AG04449 (cell line): ENCODE data around the gene LANCL2.

Experiments used
- CTCF ChIA-PET: fragments of 350-600 bp; formaldehyde crosslinking; extraction: SDS; loops from one replicate; lab custom pipeline; 2021; ENCODE audit warnings: antibody characterized with exemption; lab: Yijun Ruan, JAX
- POLR2A ChIA-PET: fragments of 400-600, 350-600 bp; formaldehyde crosslinking; extraction: SDS; loops from one replicate; lab custom pipeline; 2020; ENCODE audit warnings: antibody characterized with exemption, inconsistent platforms; lab: Yijun Ruan, JAX
- DNase-seq: peaks from one replicate; pipeline ENCODE4 v3.0.0-alpha.2; 2010; ENCODE audit warnings: low read depth, low spot score
- H3K4me3 ChIP-seq: 2 replicates; pipeline ENCODE4 v1.5.1; 2011; ENCODE audit warnings: low read depth, mild to moderate bottlenecking, control low read depth, low read length
- TF ChIP-seq, protein P1 (sequence below): IDR thresholded peaks from one replicate; pipeline ENCODE4 v1.5.1; 2011; ENCODE audit warnings: mild to moderate bottlenecking, moderate library complexity, low read length, control low read depth, inconsistent platforms; ENCODE audit not compliant: insufficient read depth; ENCODE audit errors: missing control alignments

LANCL2 gene

GRCh38 chr7:55432939-55433784 is 68.0 kb downstream of the LANCL2 start:
- CTCF ChIA-PET = interaction anchor here (0.6 to 2.4 kb wide), 16 partner anchors 9 to 166 kb away, joined by 3 to 12 read pairs (median 4); no protein-coding TSS in a partner anchor
- H3K4me3 ChIP-seq = no peak overlapping the region
- TF ChIP-seq, protein P1, sequence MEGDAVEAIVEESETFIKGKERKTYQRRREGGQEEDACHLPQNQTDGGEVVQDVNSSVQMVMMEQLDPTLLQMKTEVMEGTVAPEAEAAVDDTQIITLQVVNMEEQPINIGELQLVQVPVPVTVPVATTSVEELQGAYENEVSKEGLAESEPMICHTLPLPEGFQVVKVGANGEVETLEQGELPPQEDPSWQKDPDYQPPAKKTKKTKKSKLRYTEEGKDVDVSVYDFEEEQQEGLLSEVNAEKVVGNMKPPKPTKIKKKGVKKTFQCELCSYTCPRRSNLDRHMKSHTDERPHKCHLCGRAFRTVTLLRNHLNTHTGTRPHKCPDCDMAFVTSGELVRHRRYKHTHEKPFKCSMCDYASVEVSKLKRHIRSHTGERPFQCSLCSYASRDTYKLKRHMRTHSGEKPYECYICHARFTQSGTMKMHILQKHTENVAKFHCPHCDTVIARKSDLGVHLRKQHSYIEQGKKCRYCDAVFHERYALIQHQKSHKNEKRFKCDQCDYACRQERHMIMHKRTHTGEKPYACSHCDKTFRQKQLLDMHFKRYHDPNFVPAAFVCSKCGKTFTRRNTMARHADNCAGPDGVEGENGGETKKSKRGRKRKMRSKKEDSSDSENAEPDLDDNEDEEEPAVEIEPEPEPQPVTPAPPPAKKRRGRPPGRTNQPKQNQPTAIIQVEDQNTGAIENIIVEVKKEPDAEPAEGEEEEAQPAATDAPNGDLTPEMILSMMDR = peak; percentile 39
- POLR2A ChIA-PET = no interaction called here
- no peak for DNase-seq

GRCh38 chr7:55435466-55435865 is 70.3 kb downstream of the LANCL2 start:
- CTCF ChIA-PET = interaction anchor here (1.1 to 1.7 kb wide), 4 partner anchors 20 to 163 kb away, joined by 4 to 7 read pairs (median 4); no protein-coding TSS in a partner anchor
- TF ChIP-seq, protein P1 = no peak
- H3K4me3 ChIP-seq = no peak overlapping the region
- POLR2A ChIA-PET = no interaction called here
- DNase-seq = no peak

- DNase-seq = no peak
- H3K4me3 ChIP-seq = no peak overlapping the region
- CTCF ChIA-PET = interaction anchor here (1.1 to 1.7 kb wide), 2 partner anchors 156 to 162 kb away, joined by 4 read pairs; no protein-coding TSS in a partner anchor
- TF ChIP-seq, protein P1 = no peak
- POLR2A ChIA-PET = no interaction called here
Measured at GRCh38 chr7:55436457-55436856, 71.3 kb downstream of the LANCL2 start.

GRCh38 chr7:55437375-55437774 is 72.2 kb downstream of the LANCL2 start:
- CTCF ChIA-PET = no interaction called here
- DNase-seq = no peak
- H3K4me3 ChIP-seq = no peak overlapping the region
- TF ChIP-seq, protein P1 = no peak
- POLR2A ChIA-PET = no interaction called here

- no peak for DNase-seq
- TF ChIP-seq, protein P1 = no peak
- H3K4me3 ChIP-seq = no peak overlapping the region
- ChIA-PET POLR2A (no interaction called here), CTCF (no interaction called here)
Measured at GRCh38 chr7:55438085-55438756, 73.1 kb downstream of the LANCL2 start.
